HCT116 (cell line): Measurements from ENCODE around the gene IMMP2L. TPM values are rescaled to one million over a fixed set of nuclear protein-coding genes. Genes with fewer than 3 reads are reported as not detected.

Experiments used
- ATAC-seq: fragments of 200-7000 bp; cut with Tn5 transposase; 2 replicates; pipeline ENCODE4 v1.9.1; 2020; ENCODE audit warnings: mild to moderate bottlenecking, moderate library complexity
- BruUV-seq: library from RNA; stranded (reverse); fragments of 400-500 nt; replicated peaks from 2 replicates; lab custom pipeline; 2021; lab: Mats Ljungman, UMichigan
- CTCF ChIA-PET: fragments of 300-600 bp; sonication (Branson Sonifier 250); formaldehyde crosslinking; loops from one replicate; lab custom pipeline; 2021; ENCODE audit warnings: antibody characterized with exemption; lab: Charles Lee
- POLR2A ChIA-PET: fragments of 300-600, 350-600 bp; sonication (Branson Sonifier 250); formaldehyde crosslinking; loops from one replicate; lab custom pipeline; 2021; ENCODE audit warnings: antibody characterized with exemption; lab: Charles Lee
- RAD21 ChIA-PET, 2 experiments: fragments of 300-600 bp; sonication (Branson Sonifier 250); formaldehyde crosslinking; loops; one replicate each; lab custom pipeline; 2023; ENCODE audit warnings: low total read pairs in 2 of 2; ENCODE audit not compliant: uncharacterized antibody in 2 of 2, unreplicated experiment in 2 of 2, low non-redundant PET in 1 of 2; lab: Charles Lee
- DNase-seq: peaks from one replicate; pipeline ENCODE4 v3.0.0-alpha.2; 2010; ENCODE audit warnings: low read depth, low spot score
- H2AFZ ChIP-seq: fragments of 200-600 bp; shearing (Covaris generic), sonication (generic); 2 replicates; pipeline ENCODE4 v1.6.1; 2017; ENCODE audit warnings: low read depth, mixed run types, mixed read lengths, antibody characterized with exemption, low read length; ENCODE audit not compliant: poor library complexity, severe bottlenecking
- H3K27ac ChIP-seq: 2 replicates; pipeline ENCODE4 v1.5.1; 2012; ENCODE audit warnings: low read depth, low read length
- H3K27me3 ChIP-seq: fragments of 200-600 bp; sonication (generic); 2 replicates; pipeline ENCODE4 v1.6.1; 2016; ENCODE audit warnings: mixed run types, low read length, mixed read lengths; ENCODE audit not compliant: insufficient read depth
- H3K36me3 ChIP-seq, 2 experiments: fragments of 200-500 bp in 1 of 2; fragments of 200-600 bp in 1 of 2; sonication (Bioruptor generic) in 1 of 2; sonication (generic) in 1 of 2; 2 replicates each; pipeline versions ENCODE4 v1.5.1 to v1.6.1; 2014 to 2016; ENCODE audit warnings: low read length in 2 of 2, inconsistent platforms in 1 of 2, mixed read lengths in 1 of 2, mixed run types in 1 of 2; ENCODE audit not compliant: insufficient read depth in 2 of 2, control insufficient read depth in 1 of 2
- H3K4me1 ChIP-seq, 2 experiments: fragments of 200-600 bp in 1 of 2; sonication (generic) in 1 of 2; 2 replicates each; pipeline versions ENCODE4 v1.5.1 to v1.6.1; 2012 to 2017; ENCODE audit warnings: low read length in 2 of 2, inconsistent platforms in 1 of 2, mild to moderate bottlenecking in 1 of 2, mixed read lengths in 1 of 2, mixed run types in 1 of 2, moderate library complexity in 1 of 2; ENCODE audit not compliant: insufficient read depth in 2 of 2, control insufficient read depth in 1 of 2
- H3K4me2 ChIP-seq: fragments of 200-600 bp; sonication (generic); 2 replicates; pipeline ENCODE4 v1.6.1; 2017; ENCODE audit warnings: mixed run types, low read length, mixed read lengths
- H3K4me3 ChIP-seq, 2 experiments: fragments of 200-600 bp in 1 of 2; sonication (generic) in 1 of 2; replicated peaks in 1 of 2; 2 replicates each; pipeline ENCODE4 v1.5.1; 2011 to 2016; ENCODE audit warnings: low read length in 2 of 2, control low read depth in 1 of 2, low read depth in 1 of 2, mild to moderate bottlenecking in 1 of 2, mixed read lengths in 1 of 2, mixed run types in 1 of 2
- H3K79me2 ChIP-seq: fragments of 200-600 bp; sonication (generic); 2 replicates; pipeline ENCODE4 v1.6.1; 2017; ENCODE audit warnings: mild to moderate bottlenecking, mixed run types, low read length, moderate library complexity, mixed read lengths; ENCODE audit not compliant: insufficient read depth
- H3K9ac ChIP-seq: fragments of 200-600 bp; sonication (generic); 2 replicates; pipeline ENCODE4 v1.6.1; 2016; ENCODE audit warnings: low read length, mixed read lengths
- H3K9me2 ChIP-seq: fragments of 200-600 bp; sonication (generic), shearing (Covaris generic); 2 replicates; pipeline ENCODE4 v1.6.1; 2017; ENCODE audit warnings: mixed run types, mild to moderate bottlenecking, moderate library complexity; ENCODE audit not compliant: insufficient read depth
- H3K9me3 ChIP-seq, 2 experiments: fragments of 200-500 bp in 1 of 2; fragments of 200-600 bp in 1 of 2; sonication (Bioruptor generic) in 1 of 2; sonication (generic) in 1 of 2; 2 replicates each; pipeline ENCODE4 v1.6.1; 2014 to 2017; ENCODE audit warnings: low read length in 2 of 2, mixed read lengths in 2 of 2, inconsistent platforms in 1 of 2, low read depth in 1 of 2, mild to moderate bottlenecking in 1 of 2, mixed run types in 1 of 2, moderate library complexity in 1 of 2; ENCODE audit not compliant: control insufficient read depth in 1 of 2, insufficient read depth in 1 of 2
- H4K20me1 ChIP-seq: fragments of 200-600 bp; sonication (generic), shearing (Covaris generic); 2 replicates; pipeline ENCODE4 v1.6.1; 2017; ENCODE audit warnings: mixed run types, mild to moderate bottlenecking, moderate library complexity; ENCODE audit not compliant: insufficient read depth
- CBX3 ChIP-seq: IDR thresholded peaks from 2 replicates; pipeline ENCODE4 v1.6.1; 2012; ENCODE audit warnings: low read depth
- EGR1 ChIP-seq: IDR thresholded peaks from 2 replicates; pipeline ENCODE4 v1.6.1; 2012; ENCODE audit warnings: low read depth
- EZH2phosphoT487 ChIP-seq: fragments of 200-600 bp; IDR thresholded peaks from 2 replicates; pipeline ENCODE4 v1.6.1; 2018; ENCODE audit warnings: antibody characterized with exemption, borderline replicate concordance
- FOSL1 ChIP-seq: IDR thresholded peaks from 2 replicates; pipeline ENCODE4 v1.6.1; 2012; ENCODE audit warnings: low read depth
- POLR2A ChIP-seq: IDR thresholded peaks from 2 replicates; pipeline ENCODE4 v1.7.0; 2011; ENCODE audit warnings: borderline replicate concordance; ENCODE audit not compliant: insufficient read depth, insufficient read length; ENCODE audit errors: extremely low read depth
- POLR2AphosphoS5 ChIP-seq: IDR thresholded peaks from 2 replicates; pipeline ENCODE4 v1.6.1; 2011; ENCODE audit warnings: mild to moderate bottlenecking, low read depth, low read length, moderate library complexity
- RAD21 ChIP-seq: IDR thresholded peaks from 2 replicates; pipeline ENCODE4 v1.6.1; 2012; ENCODE audit warnings: low read depth, mild to moderate bottlenecking
- SP1 ChIP-seq: IDR thresholded peaks from 2 replicates; pipeline ENCODE4 v1.6.1; 2012; ENCODE audit warnings: low read depth
- SRF ChIP-seq: IDR thresholded peaks from 2 replicates; pipeline ENCODE4 v1.6.1; 2012; ENCODE audit warnings: low read depth
- YY1 ChIP-seq: IDR thresholded peaks from 2 replicates; pipeline ENCODE4 v1.6.1; 2011; ENCODE audit warnings: low read length, low read depth, moderate library complexity, mild to moderate bottlenecking; ENCODE audit not compliant: insufficient replicate concordance; ENCODE audit errors: extremely low read depth
- intact Hi-C: fragments of 100-400 bp; cut with micrococcal nuclease; formaldehyde crosslinking; loops from 2 replicates; pipeline ENCODE4 v1.10.0; 2022
- total RNA-seq: library from RNA; stranded (reverse); gene quantifications from one replicate; pipeline ENCODE4 v1.2.1, GENCODE V29; 2021; ENCODE audit not compliant: unreplicated experiment
- TF ChIP-seq, protein P1 (sequence below), 3 experiments: fragments of 200-600 bp in 1 of 3; sonication (generic) in 1 of 3; IDR thresholded peaks in 2 of 3; conservative IDR thresholded peaks in 1 of 3; 2 replicates each; pipeline ENCODE4 v1.5.1; 2012 to 2017; ENCODE audit warnings: low read depth in 2 of 3, low read length in 2 of 3, antibody characterized with exemption in 1 of 3, borderline replicate concordance in 1 of 3, control low read depth in 1 of 3, mild to moderate bottlenecking in 1 of 3, mixed read lengths in 1 of 3, mixed run types in 1 of 3, moderate library complexity in 1 of 3; ENCODE audit not compliant: insufficient read depth in 1 of 3

IMMP2L gene
- total RNA-seq, 1 experiment from 2014 or later, result 21.1 TPM

DNA sequence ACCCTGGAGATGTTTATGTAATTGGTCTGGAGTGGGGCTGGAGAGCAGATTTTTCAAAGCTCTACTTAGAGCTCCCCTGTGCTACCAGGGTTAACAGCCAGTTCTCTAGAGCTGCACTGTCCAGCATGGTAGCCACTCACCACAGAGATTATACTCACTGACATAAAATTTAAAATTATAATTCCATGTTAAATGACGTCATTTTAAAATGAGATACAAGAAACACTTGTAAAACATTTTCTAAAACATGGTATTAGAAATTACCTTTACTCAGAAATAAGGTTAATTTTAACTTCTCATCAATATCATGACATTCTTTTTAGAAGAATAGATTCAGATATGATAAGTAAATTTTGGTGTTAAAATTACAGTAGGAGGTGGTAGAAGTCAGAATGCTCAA lies 777.5 kb downstream of the IMMP2L start:
- no peaks in the 10 kb centered on the region for H4K20me1 ChIP-seq
- DNase-seq (no peak), ATAC-seq (no peak)
- H3K36me3 ChIP-seq, result no peaks in the 10 kb centered on the region
- no peaks in the 10 kb centered on the region for H3K79me2 ChIP-seq
- POLR2A ChIA-PET, result no interaction called here
- RAD21 ChIA-PET, result no interaction called here
- H3K27me3 ChIP-seq, result no peaks in the 10 kb centered on the region
- no peak overlapping the region for H3K4me3 ChIP-seq
- TF ChIP-seq, protein P1, sequence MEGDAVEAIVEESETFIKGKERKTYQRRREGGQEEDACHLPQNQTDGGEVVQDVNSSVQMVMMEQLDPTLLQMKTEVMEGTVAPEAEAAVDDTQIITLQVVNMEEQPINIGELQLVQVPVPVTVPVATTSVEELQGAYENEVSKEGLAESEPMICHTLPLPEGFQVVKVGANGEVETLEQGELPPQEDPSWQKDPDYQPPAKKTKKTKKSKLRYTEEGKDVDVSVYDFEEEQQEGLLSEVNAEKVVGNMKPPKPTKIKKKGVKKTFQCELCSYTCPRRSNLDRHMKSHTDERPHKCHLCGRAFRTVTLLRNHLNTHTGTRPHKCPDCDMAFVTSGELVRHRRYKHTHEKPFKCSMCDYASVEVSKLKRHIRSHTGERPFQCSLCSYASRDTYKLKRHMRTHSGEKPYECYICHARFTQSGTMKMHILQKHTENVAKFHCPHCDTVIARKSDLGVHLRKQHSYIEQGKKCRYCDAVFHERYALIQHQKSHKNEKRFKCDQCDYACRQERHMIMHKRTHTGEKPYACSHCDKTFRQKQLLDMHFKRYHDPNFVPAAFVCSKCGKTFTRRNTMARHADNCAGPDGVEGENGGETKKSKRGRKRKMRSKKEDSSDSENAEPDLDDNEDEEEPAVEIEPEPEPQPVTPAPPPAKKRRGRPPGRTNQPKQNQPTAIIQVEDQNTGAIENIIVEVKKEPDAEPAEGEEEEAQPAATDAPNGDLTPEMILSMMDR (IDR thresholded peaks at IDR 0.05 in 2 of 3, conservative IDR thresholded peaks at IDR 0.05 in 1 of 3; ENCODE audit: borderline replicate concordance in 1 of 3, insufficient read depth in 1 of 3, low read depth in 2 of 3, low read length in 2 of 3), result no peak
- TF ChIP-seq POLR2AphosphoS5 (no peak), POLR2A (no peak), FOSL1 (no peak), YY1 (no peak), EZH2phosphoT487 (no peak)
- no peaks in the 10 kb centered on the region for H3K4me1 ChIP-seq
- no peak overlapping the region for H3K27ac ChIP-seq
- H3K9ac ChIP-seq, result no peak overlapping the region
- intact Hi-C loops, result no loop called here
- no peak overlapping the region for H3K4me2 ChIP-seq
- no peak overlapping the region for H2AFZ ChIP-seq
- H3K9me3 ChIP-seq, result no peaks in the 10 kb centered on the region
- H3K9me2 ChIP-seq, result no peaks in the 10 kb centered on the region
- BruUV-seq, result no TSS peak
- CTCF ChIA-PET, result no interaction called here

DNA sequence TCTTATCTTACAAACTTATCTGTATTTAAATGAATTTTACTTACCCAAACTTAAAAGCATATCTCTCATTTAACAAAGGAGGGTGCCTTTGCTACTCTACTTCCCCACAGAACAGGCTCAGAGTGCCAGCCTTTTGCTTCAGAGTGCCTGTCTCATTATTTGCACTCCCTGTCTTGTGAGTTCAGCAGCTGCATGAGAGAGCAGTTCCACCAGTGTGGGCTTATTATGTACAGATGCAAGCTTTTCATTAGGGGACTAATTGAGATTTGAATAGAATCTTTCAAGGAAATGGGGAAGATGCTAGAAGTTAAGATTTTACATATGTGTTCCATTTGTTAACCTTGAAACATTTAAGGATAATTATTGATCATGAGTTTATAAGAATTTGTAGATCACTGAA lies 781.6 kb downstream of the IMMP2L start:
- H2AFZ ChIP-seq, result no peak overlapping the region
- no TSS peak for BruUV-seq
- H3K27me3 ChIP-seq, result no peaks in the 10 kb centered on the region
- H3K9ac ChIP-seq, result no peak overlapping the region
- no peaks in the 10 kb centered on the region for H3K36me3 ChIP-seq
- H3K9me3 ChIP-seq, result no peaks in the 10 kb centered on the region
- no peaks in the 10 kb centered on the region for H3K4me1 ChIP-seq
- ChIA-PET POLR2A (no interaction called here), CTCF (no interaction called here), RAD21 (no interaction called here)
- no peak for ATAC-seq
- H3K79me2 ChIP-seq, result no peaks in the 10 kb centered on the region
- TF ChIP-seq EGR1, result no peak
- TF ChIP-seq SRF, result no peak
- TF ChIP-seq YY1, result no peak
- TF ChIP-seq SP1, result no peak
- no peak for TF ChIP-seq CBX3
- TF ChIP-seq POLR2AphosphoS5, result no peak
- no peak for TF ChIP-seq RAD21
- no peaks in the 10 kb centered on the region for H3K9me2 ChIP-seq
- no peak overlapping the region for H3K4me3 ChIP-seq
- no peak overlapping the region for H3K27ac ChIP-seq
- no peaks in the 10 kb centered on the region for H4K20me1 ChIP-seq
- intact Hi-C loops, result no loop called here
- H3K4me2 ChIP-seq, result no peak overlapping the region
- DNase-seq, result no peak
